GM18498 (cell line): ENCODE data around the gene KRTAP15-1.

Experiments
- ATAC-seq: cut with Tn5 transposase; IDR thresholded peaks from one replicate; pipeline ENCODE4 v1.9.1; 2021; ENCODE audit warnings: mild to moderate bottlenecking, moderate library complexity; ENCODE audit not compliant: unreplicated experiment

Gene KRTAP15-1, protein sequence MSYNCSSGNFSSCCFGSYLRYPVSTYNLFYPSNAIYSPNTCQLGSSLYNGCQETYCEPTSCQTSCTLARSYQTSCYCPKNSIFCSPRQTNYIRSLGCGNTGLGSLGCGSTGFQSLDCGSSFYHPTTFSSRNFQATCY

DNA sequence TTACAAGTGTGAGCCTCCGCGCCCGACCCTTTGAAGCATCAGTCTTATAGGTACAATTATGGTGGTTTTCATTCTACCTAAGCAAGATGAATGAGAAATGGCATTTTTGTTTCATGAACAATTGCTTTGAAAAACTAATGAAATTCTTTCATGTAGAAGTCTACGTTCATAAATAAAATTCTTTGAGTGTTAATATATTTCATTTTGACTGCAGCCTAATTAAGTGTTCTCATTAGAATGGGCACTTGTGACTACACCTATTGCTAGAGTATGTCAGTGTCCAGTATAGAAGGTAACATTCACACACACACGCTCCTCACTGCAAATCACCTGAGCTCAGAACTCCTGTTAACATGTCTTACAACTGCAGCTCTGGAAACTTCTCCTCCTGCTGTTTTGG, at the start of gene KRTAP15-1:
Gene KRTAP15-1 (plus strand): TSS at position 301 of the 400 bp plus-strand sequence. CDS start 53 bp downstream, at position 354.
- no peak for ATAC-seq

DNA sequence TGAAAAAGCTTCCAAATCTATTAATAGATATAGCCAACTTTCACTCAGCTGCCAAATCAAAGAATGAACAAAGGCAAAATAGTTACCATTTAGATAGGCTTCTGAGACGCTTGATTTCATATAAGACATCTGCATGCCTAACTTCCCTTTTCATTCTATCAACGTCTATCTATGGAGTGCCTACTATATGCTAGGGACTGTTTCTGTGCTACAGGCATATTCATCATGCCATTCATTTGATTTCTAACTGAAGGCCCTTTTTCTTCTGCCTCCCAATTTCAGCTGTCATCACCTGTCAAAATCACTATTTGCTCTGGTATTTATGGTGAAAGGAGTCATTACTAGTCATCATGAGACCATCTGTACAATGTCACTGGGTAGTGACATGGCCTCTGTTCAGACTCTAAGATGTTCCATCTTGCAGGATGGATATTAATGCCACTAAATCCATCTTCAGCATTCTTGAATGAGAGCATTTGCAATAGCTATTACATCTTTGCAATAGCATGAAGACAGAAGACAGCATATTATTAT, 48.5 kb upstream of the KRTAP15-1 start:
- ATAC-seq, result no peak

DNA sequence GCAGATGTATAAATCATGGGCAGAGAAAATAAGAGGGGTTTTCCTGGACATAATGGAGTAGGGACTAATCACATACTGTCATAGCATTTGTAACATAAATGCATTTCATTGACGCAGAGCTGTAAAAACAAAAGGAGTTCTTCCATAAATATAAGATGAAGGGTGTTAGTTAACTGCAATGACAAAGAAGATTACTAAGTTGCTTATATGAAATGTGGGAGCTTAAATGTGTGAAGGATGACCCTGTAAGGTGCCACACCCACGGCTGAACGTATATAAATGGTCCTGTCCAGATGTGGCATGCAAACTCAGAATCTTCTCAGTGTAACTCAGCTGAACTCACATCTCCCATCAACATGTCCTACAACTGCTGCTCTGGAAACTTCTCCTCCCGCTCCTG, 44.3 kb upstream of the KRTAP15-1 start, which contains the start of gene KRTAP13-1:
Gene KRTAP13-1 (plus strand): TSS at position 301 of the 400 bp plus-strand sequence. CDS start 56 bp downstream, at position 357.
- no peak for ATAC-seq

DNA sequence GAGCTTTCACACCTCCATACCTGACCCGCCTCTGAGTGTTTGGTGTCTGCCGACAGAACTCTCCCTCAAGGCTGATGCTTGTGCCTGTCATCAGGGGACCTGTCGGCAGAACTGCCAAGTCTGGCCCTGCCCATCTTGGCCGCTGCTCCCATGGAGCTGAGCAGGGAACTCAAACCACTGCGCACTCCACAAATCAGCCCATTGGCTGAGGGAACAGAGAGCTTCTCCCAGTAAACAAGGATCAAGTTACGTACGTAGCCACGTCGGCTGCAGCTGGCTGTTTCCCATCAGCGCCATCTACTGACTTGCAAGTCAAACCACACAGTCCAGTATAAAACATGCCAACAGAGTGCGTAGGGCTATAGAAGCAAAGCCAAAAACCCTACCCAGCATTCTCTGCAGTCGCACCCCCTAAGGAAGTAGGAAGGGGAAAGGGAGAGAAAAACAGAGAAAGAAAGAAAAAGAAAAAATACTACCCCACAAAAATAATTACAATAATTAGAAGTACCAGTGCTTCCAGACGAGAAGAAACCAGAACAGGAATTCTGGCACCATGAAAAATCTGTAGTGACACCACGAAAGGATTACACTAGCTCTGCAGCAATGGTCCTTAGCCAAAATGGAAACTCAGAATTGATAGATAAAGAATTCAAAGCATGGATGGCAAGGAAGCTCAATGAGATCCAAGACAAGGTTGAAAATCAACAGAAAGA, 31.1 kb upstream of the KRTAP15-1 start:
- ATAC-seq, result no peak

DNA sequence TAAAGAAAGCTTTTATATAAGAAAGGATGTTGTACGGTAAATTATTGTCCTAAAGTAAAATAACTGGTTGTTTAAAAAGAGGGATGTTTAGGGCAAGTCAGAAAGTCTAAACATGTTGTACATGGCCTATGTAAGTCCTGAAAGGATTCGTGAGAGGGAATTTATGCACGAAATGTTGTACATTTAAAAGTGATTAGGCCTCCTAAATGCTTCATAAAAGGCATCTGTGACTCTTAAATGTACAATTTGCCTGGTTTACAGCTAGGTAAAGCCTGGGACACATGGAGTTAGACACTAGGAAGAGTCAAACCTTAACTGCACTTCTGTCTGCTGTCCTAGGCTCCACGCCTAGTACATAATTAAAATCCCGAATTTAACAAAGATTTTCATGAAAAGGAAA, 24.1 kb upstream of the KRTAP15-1 start:
- no peak for ATAC-seq

DNA sequence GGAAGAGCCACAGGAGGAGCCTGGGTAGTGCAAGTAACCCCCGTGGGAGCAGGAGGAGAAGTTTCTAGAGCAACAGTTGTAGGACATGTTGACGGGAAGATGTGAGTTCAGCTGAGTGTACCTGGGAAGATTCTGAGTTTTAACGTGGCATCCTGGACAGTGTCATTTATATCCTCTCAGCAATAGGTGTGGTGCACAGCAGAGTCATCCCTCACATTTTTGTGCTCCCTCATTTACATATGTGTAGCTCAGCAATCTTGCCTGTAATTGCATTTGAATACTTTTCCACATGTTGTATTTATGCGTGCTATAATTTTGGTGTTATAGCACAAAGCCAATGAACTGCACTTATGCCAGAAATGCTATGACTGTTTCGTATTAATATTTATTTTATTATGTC, 14.2 kb upstream of the KRTAP15-1 start, which contains the start of gene KRTAP13-3:
Gene KRTAP13-3 (minus strand): TSS at position 101 of the 400 bp plus-strand sequence. CDS start 14 bp downstream, at position 87.
- no peak for ATAC-seq

DNA sequence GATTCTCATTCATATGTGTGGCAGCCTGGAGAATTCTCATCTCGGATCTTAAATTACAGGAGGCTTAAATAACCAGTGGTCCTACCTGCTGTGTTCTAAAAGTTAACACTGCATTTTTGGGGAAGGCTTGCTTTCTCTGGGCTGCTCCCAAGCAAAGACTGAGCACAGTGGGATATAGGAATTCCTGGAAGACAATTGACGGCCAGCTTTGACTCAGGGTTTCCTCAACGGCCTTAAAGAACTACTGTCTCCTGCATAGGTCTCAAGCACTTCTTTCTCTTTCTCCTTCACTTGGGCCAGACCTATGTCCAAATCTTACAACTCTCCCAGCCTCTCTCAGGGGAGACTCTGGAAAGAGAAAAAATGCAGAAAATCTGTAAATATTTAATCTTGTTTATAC, 13.3 kb upstream of the KRTAP15-1 start:
- ATAC-seq, result no peak

DNA sequence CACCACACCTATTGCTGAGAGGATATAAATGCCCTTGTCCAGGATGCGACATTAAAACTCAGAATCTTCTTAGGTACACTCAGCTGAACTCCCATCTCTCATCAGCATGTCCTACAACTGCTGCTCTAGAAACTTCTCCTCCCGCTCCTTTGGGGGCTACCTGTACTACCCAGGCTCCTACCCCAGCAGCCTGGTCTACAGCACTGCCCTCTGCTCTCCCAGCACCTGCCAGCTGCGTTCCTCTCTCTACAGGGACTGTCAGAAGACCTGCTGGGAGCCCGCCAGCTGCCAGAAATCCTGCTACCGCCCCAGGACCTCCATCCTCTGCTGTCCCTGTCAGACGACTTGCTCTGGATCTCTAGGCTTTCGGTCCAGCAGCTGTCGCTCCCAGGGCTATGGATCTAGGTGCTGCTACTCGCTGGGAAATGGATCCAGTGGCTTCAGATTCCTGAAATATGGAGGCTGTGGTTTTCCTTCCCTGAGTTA, 9.9 kb upstream of the KRTAP15-1 start, which contains the start of gene KRTAP13-4:
Gene KRTAP13-4 (plus strand): TSS at position 51 of the 486 bp plus-strand sequence. CDS start 56 bp downstream, at position 107.
- no peak for ATAC-seq

DNA sequence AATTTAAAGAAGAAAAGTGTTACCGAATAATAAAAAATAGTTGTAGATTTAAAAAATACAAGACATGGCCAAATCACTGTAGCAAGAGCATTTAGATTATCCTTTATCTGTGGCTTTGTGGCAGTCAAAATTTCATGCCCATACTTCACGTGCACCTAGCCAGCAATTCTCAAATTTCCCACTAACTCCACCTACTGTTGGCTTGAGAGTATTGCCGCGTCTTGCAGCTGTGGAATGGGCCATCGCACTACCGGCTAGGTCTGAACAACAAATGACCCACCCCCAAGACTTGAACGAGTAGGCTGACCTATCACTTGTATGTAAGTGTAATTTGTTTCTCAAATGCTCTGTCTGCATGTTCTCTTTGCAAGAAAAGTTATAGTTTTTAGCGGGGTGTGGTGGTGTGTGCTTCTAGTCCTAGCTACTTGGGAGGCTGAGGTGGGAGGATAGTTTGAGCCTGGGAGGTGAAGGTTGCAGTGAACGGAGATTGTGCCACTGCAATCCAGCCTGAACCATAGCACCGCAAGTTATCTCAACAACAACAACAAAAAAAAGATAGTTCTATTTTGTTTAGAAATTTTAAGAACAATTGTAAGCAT, 5.9 kb upstream of the KRTAP15-1 start:
- ATAC-seq, result no peak

DNA sequence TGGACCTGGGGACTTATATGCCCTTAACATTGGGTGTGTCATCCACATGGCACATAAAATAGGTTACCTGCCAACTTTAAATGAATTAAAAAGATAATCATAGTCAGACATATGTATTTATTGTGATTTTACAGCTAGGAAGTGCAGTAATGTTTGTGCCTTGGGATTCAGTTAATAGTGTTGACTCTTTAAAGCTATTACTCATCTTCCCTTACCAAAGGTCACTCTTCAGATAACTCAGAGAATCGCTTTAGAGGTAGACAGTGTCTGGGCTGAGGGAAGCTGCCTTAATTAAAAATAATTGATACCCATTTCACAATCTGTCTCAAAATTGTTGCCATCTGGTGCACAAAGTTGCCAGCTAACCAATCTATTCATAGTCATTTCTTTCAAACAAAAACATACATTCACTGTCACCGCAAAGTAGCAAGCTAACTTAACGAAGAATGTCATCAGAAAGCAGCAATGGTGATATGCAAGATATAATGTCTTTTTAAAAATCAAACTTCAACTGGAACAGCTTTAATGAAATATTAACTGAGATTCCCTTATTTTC, 3.0 kb upstream of the KRTAP15-1 start:
- ATAC-seq, result no peak

DNA sequence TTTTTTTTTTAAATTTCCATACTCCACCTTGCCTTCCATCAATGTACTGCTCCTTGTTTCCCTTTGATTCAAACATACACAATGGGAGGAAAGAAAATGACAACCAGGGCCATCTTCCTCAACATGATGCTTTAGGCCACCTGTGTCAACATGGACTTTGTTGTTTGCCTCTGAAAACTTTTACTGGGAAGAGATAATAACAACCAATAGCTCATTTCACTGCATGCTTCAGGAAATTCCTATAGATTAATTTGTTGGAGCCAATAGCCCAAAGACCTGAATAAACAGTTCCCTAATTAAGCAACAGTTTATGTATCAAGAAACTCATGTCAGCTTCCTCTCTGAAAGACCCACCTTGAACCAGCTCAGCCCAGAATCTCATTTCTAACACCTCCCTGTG, 3.2 kb downstream of the KRTAP15-1 start:
- no peak for ATAC-seq

DNA sequence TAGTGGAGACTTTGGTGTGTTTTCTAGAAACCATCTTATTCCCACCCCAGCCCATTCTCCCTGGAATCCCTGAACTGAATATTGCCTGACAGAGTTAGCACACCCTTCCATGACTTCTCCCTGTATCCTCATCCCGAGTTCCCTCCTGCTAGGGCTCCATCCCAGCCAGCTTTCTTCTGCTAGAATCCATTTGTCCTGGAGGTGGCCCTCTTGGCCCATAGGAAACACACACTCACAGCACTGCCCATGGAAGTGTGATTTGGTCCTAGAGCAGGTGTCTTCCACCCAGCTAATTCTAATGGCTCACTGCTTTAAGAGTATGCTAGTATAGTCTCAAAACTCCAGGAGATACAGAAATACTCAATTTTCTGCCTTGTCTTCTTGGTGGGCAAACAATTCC, 4.1 kb downstream of the KRTAP15-1 start:
- no peak for ATAC-seq

DNA sequence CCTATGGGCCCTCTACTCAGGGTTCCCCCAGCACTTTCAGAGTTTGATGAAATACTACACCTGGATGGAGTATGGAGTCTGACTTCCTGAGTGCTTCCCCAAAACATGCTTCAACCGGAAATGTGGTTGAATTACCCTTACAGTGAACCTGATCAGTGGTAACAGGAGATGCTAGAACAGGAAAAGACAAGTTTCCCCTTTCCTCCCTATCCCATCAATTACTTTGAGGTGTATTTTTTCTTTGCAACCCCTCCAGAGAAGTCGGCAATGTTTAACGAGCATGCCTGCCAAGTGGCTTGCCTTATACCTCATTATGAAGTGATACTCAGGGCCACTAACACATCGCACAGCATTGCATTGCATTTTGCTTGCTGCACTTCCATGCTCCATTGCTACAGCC, 7.0 kb downstream of the KRTAP15-1 start:
- no peak for ATAC-seq

DNA sequence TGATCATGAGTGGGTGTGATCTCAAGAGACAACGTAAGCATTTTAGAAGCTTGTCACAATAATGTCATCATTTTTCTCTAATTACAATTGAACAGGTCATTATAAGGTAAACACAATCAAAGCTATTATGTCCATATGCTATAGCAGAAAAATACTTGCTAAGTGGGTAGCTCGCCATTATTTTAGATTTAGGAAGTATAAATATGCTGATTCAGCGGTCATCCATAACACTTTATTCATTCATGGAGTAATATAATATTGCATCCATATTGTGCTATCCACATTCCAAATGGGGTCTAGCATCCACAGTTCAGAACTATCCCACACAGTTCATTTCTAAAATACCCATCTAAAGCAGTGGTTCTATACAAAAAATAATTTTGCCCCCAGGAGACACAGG, 8.4 kb downstream of the KRTAP15-1 start:
- no peak for ATAC-seq

DNA sequence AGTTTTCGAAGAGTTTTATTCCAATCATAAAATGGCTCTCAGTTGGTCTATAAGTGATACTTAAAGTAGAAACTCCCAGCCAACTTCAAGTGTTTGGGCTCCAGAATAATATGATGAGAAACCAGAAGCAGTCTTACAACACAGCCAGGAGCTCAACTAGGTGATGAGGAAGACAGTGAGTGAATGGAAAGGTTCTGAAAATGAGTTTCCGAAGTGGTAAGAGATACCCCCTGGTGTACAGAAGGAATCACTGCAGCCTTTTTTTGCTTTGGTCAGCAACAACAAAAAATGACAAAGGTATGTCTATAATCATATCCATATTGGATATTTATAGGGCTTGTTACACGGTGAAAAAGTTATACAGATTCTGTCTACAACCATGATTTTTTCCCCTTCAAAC, 23.6 kb downstream of the KRTAP15-1 start:
- ATAC-seq, result no peak

DNA sequence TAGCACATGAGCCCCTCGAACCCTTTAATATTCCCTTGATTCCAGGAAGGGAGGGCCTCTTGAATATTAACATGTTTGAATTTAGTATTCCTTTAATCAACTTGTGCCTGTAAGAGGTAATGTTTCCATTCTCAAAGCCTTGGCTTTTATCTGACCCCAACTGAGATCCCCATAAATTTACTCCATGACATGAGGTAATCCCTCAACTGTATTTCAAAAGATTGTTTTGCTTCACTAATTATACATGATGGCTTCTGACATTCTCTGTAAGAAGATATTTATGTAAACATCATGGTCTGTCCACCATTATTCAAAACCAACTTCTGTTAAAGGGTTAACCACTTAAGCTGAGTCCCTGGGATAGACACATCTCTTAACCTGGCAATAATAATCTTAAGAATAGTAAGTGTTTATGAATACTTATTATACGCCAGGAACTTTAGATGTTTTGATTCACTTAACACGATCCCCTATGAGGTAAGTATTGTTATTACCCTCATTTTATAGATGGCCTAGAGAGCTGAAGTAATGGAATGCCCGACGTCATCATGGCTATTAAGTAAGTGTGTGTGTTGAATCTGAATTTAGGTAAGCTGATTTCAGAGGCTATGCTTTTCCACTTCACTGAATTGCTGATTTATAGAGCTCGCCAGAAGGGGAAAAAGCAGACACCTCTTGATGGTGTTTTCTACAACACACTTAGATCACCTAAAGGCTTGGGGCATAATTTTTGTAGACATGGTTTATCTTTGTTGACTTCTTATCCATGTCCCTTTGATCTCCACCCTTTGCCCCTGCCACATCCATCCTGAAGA, 29.0 kb downstream of the KRTAP15-1 start:
- ATAC-seq, result no peak

DNA sequence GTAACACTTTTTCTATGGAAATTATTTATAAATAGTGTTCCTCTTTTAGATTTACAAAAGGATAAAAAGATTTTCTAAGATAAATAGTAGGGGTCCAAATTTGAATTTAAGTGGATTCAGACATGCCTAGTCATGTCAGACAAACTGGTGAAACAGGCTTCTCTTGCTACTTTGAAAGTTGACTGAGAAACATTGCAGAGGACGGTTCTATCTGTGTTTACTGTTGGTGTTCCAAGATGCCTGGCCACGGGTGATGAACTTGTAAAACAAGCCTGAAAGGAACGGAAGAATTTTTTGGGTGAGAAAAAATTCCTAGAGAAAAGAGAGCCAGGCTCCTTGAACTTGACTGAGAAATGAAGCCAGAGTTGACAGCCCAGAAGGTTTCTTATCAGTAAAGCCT, 37.9 kb downstream of the KRTAP15-1 start:
- ATAC-seq, result no peak

DNA sequence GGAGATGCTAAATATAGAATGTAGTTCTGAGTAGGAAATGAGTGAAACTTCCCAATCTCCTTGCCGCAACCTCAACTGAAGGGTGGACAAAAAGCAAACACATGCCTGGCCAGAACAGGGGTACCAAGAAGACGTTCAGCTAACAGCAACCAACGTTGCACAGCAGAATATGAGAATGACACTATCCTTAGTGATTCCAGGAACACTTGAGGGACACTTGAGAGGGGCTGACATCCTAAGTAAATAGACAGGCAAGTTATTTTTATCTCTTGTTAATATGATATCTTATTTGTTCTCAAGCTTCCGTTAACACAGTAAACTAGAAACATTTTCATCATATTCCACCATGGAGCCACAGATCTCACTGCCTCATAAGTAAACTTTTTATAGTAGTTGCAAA, 39.2 kb downstream of the KRTAP15-1 start:
- no peak for ATAC-seq

DNA sequence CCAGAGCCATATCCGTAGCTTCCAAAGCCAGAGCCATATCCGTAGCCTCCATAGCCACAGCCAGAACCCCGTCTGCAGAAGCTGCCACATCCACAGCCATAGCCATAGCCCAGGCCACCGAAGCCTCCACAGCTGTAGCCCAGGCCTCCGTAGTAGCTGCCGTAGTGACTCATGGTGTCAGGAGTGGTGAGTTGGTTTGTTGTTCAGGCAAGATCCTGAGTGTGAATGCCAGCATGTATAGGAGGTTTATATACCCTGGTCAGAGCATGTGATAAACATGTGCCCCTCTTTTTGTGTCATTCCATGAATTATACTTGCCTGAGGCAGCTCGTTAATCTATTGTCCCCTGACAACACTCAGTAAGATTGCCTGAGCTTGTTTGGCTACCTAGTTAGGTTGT, 40.1 kb downstream of the KRTAP15-1 start, which contains the start of gene KRTAP19-1:
Gene KRTAP19-1 (minus strand): TSS at position 223 of the 400 bp plus-strand sequence. CDS start 50 bp downstream, at position 173.
- ATAC-seq, result no peak

DNA sequence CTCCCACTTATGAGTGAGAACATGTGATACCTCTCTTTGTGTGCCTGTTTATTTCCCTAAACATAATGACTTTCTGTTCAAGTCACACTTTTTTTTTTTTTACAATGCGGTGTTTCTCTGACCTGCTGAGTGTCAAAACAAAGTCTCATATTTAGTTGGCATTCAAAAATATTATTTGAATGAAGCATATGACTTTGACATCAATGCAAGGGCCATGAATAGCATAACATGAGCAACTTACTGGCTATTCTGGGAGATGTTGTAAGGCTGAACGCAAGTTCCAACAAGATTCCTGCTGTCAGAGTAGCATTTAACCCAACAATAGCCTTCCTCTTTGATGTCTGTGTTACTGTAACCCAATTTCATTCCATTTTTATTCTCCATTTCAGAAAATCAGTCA, 42.1 kb downstream of the KRTAP15-1 start:
- ATAC-seq, result no peak
